Measurements from ENCODE around the gene SLC38A8.

The SLC38A8 gene

GRCh38 chr16:84042308-84042878 lies at the start of gene SLC38A8:
SLC38A8 (minus strand) TSS chr16:84042795; CDS start chr16:84042157, 638 bp downstream.
- no peak for DNase-seq (ENCODE audit: low read depth)

GRCh38 chr16:84091460-84091859 lies 48.9 kb upstream of the SLC38A8 start:
- no peak for DNase-seq (ENCODE audit: low read depth)

- no peak for DNase-seq (ENCODE audit: low read depth)
Measured at GRCh38 chr16:84090211-84090610, 47.6 kb upstream of the SLC38A8 start.

- peak; percentile 18 for DNase-seq (ENCODE audit: low read depth)
Measured at GRCh38 chr16:84088695-84089395, 46.2 kb upstream of the SLC38A8 start.

- DNase-seq (ENCODE audit: low read depth), result no peak
Measured at GRCh38 chr16:84087466-84088151, 45.0 kb upstream of the SLC38A8 start.

- DNase-seq (ENCODE audit: low read depth), result no peak
Measured at GRCh38 chr16:84087001-84087400, 44.4 kb upstream of the SLC38A8 start.

- no peak for DNase-seq (ENCODE audit: low read depth)
Measured at GRCh38 chr16:84086341-84086740, 43.7 kb upstream of the SLC38A8 start.

GRCh38 chr16:84085773-84086172 lies 43.2 kb upstream of the SLC38A8 start:
- DNase-seq (ENCODE audit: low read depth), result no peak

- DNase-seq (ENCODE audit: low read depth), result no peak
Measured at GRCh38 chr16:84085271-84085667, 42.7 kb upstream of the SLC38A8 start.

- DNase-seq (ENCODE audit: low read depth), result peak; percentile 54
Measured at GRCh38 chr16:84084570-84085270, 42.1 kb upstream of the SLC38A8 start.

GRCh38 chr16:84082835-84083569 lies 40.4 kb upstream of the SLC38A8 start:
- DNase-seq (ENCODE audit: low read depth), result no peak

- no peak for DNase-seq (ENCODE audit: low read depth)
Measured at GRCh38 chr16:84082110-84082509, 39.5 kb upstream of the SLC38A8 start.

GRCh38 chr16:84081446-84081989 lies 38.9 kb upstream of the SLC38A8 start:
- no peak for DNase-seq (ENCODE audit: low read depth)

GRCh38 chr16:84080813-84081212 lies 38.2 kb upstream of the SLC38A8 start:
- no peak for DNase-seq (ENCODE audit: low read depth)

GRCh38 chr16:84080378-84080777 lies 37.8 kb upstream of the SLC38A8 start:
- no peak for DNase-seq (ENCODE audit: low read depth)

- DNase-seq (ENCODE audit: low read depth), result no peak
Measured at GRCh38 chr16:84079664-84080063, 37.1 kb upstream of the SLC38A8 start.

- DNase-seq (ENCODE audit: low read depth), result no peak
Measured at GRCh38 chr16:84075376-84075775, 32.8 kb upstream of the SLC38A8 start.

GRCh38 chr16:84074721-84075120 lies 32.1 kb upstream of the SLC38A8 start:
- no peak for DNase-seq (ENCODE audit: low read depth)

- no peak for DNase-seq (ENCODE audit: low read depth)
Measured at GRCh38 chr16:84072014-84072413, 29.4 kb upstream of the SLC38A8 start.

GRCh38 chr16:84071121-84071520 lies 28.5 kb upstream of the SLC38A8 start:
- no peak for DNase-seq (ENCODE audit: low read depth)

- no peak for DNase-seq (ENCODE audit: low read depth)
Measured at GRCh38 chr16:84069540-84069939, 26.9 kb upstream of the SLC38A8 start.

All from stimulated activated CD8-positive, alpha-beta memory T cell treated with anti-CD3 and anti-CD28 coated beads, Interleukin-12 subunit alpha, Interleukin-12 subunit beta, amount 100 ng/mL, for 1 hour (primary cell).